HepG2 (cell line): Measurements from ENCODE around the gene CFAP119. TPM values are rescaled to one million over a fixed set of nuclear protein-coding genes. Genes with fewer than 3 reads are reported as not detected.

Source experiments
- ATF7-NPFF ChIP-seq: sonication (generic); formaldehyde crosslinking; IDR thresholded peaks from 2 replicates; pipeline ENCODE4 v1.8.1; 2023; ENCODE audit warnings: mild to moderate bottlenecking, low read depth, missing genetic modification reagents, moderate library complexity
- CENPBD1 ChIP-seq: sonication (generic); formaldehyde crosslinking; IDR thresholded peaks from 2 replicates; pipeline ENCODE4 v1.8.0; 2022; ENCODE audit warnings: missing genetic modification reagents, low read depth, mild to moderate bottlenecking, borderline replicate concordance
- DNMT1 ChIP-seq: sonication (generic); formaldehyde crosslinking; IDR thresholded peaks from 2 replicates; pipeline ENCODE4 v1.5.1; 2020; ENCODE audit warnings: mild to moderate bottlenecking, missing genetic modification reagents
- DPF2 ChIP-seq: sonication (generic); formaldehyde crosslinking; IDR thresholded peaks from 2 replicates; pipeline ENCODE4 v1.4.0; 2020; ENCODE audit warnings: mild to moderate bottlenecking, low read depth, missing genetic modification reagents, borderline replicate concordance
- GLI4 ChIP-seq: sonication (generic); formaldehyde crosslinking; IDR thresholded peaks from 2 replicates; pipeline ENCODE4 v1.5.1; 2020; ENCODE audit warnings: missing genetic modification reagents, mild to moderate bottlenecking, moderate library complexity, borderline replicate concordance
- ONECUT2 ChIP-seq: sonication (generic); formaldehyde crosslinking; IDR thresholded peaks from 2 replicates; pipeline ENCODE4 v1.4.0; 2020; ENCODE audit warnings: missing genetic modification reagents
- POLR2AphosphoS2 ChIP-seq: IDR thresholded peaks from 2 replicates; pipeline ENCODE4 v1.6.1; 2011; ENCODE audit warnings: low read depth, low read length, improper control_type of control experiment
- SOX6 ChIP-seq, 2 experiments: fragments of 450-650 bp in 1 of 2; sonication (generic) in 1 of 2; formaldehyde crosslinking in 1 of 2; IDR thresholded peaks; 2 replicates each; pipeline versions ENCODE4 v1.4.0 to v1.6.1; 2017 to 2020; ENCODE audit warnings: antibody characterized with exemption in 1 of 2, mild to moderate bottlenecking in 1 of 2, missing genetic modification reagents in 1 of 2
- ZBTB33 ChIP-seq: sonication (generic); formaldehyde crosslinking; IDR thresholded peaks from 2 replicates; pipeline ENCODE4 v1.4.0; 2020; ENCODE audit warnings: missing genetic modification reagents
- ZFP36 ChIP-seq: fragments of 150-350 bp; IDR thresholded peaks from 2 replicates; pipeline ENCODE4 v1.6.1; 2018; ENCODE audit warnings: borderline replicate concordance, low read length, low read depth; ENCODE audit not compliant: partially characterized antibody
- ZMYM3 ChIP-seq: sonication (generic); formaldehyde crosslinking; IDR thresholded peaks from 2 replicates; pipeline ENCODE4 v1.5.1; 2020; ENCODE audit warnings: mild to moderate bottlenecking, missing genetic modification reagents
- ZNF331 ChIP-seq: sonication (generic); formaldehyde crosslinking; IDR thresholded peaks from 2 replicates; pipeline ENCODE4 v1.4.0; 2020; ENCODE audit warnings: missing genetic modification reagents
- ZNF607 ChIP-seq: sonication (generic); formaldehyde crosslinking; IDR thresholded peaks from 2 replicates; pipeline ENCODE4 v1.5.1; 2020; ENCODE audit warnings: missing genetic modification reagents, mild to moderate bottlenecking, borderline replicate concordance
- ZNF644 ChIP-seq: IDR thresholded peaks from 2 replicates; pipeline ENCODE4 v1.6.1; 2016; ENCODE audit warnings: low read depth
- ZSCAN9 ChIP-seq: IDR thresholded peaks from 2 replicates; pipeline ENCODE4 v1.6.1; 2016; ENCODE audit warnings: borderline replicate concordance
- polyA plus RNA-seq, 8 experiments: library from polyadenylated mRNA; depleted of rRNA in 3 of 8; stranded (reverse) in 7 of 8; unstranded in 1 of 8; fragments of >200 nt; fragmentation: Illumina TruSeq in 4 of 8; extraction: Trizol in 4 of 8; gene quantifications; 2 replicates each; pipeline versions ENCODE4 v1.2.1 to v1.2.3, GENCODE V29; 2011 to 2016; ENCODE audit warnings: low read depth in 4 of 8, missing spikeins in 1 of 8, mixed read lengths in 1 of 8; ENCODE audit not compliant: insufficient read depth in 1 of 8
- total RNA-seq, 5 experiments: library from RNA; depleted of rRNA; stranded (reverse); fragments of >200 nt; fragmentation: Illumina TruSeq; extraction: Trizol; gene quantifications; 2 replicates each; pipeline ENCODE4 v1.2.3, GENCODE V29; 2016; ENCODE audit warnings: low read depth in 1 of 5
- TF ChIP-seq, protein P1 (sequence below): IDR thresholded peaks from 2 replicates; pipeline ENCODE4 v1.6.1; 2016; ENCODE audit warnings: control low read depth
- TF ChIP-seq, protein P2 (sequence below): sonication (generic); formaldehyde crosslinking; IDR thresholded peaks from 2 replicates; pipeline ENCODE4 v1.5.1; 2020; ENCODE audit warnings: mild to moderate bottlenecking, missing genetic modification reagents, borderline replicate concordance

Gene CFAP119
- total and polyA plus RNA-seq, 2 of the 13 experiments (the other 11 are each of a cell fraction or from before 2014, with no cell fraction given), result 6.4 TPM

GRCh38 chr16:30805370-30806169 is 43.7 kb upstream of the CFAP119 start (continued):
- TF ChIP-seq SOX6 (IDR thresholded peaks at IDR 0.05), result no peak
- TF ChIP-seq SOX6 (CRISPR knock-in tag; IDR thresholded peaks at IDR 0.05), result peak; percentile 65; the same call in 1 of the 2 replicates
- peak; percentile 47; the same call in 1 of the 2 replicates for TF ChIP-seq DPF2 (CRISPR knock-in tag)
- TF ChIP-seq ZNF607, result peak; percentile 82
- TF ChIP-seq ZSCAN9, result peak; percentile 92; the same call in 1 of the 2 replicates
- TF ChIP-seq, protein P1, sequence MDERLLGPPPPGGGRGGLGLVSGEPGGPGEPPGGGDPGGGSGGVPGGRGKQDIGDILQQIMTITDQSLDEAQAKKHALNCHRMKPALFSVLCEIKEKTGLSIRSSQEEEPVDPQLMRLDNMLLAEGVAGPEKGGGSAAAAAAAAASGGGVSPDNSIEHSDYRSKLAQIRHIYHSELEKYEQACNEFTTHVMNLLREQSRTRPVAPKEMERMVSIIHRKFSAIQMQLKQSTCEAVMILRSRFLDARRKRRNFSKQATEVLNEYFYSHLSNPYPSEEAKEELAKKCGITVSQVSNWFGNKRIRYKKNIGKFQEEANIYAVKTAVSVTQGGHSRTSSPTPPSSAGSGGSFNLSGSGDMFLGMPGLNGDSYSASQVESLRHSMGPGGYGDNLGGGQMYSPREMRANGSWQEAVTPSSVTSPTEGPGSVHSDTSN (CRISPR knock-in tag), result no peak
- TF ChIP-seq GLI4 (CRISPR knock-in tag), result no peak; the same call in 1 of the 2 replicates
- TF ChIP-seq DNMT1 (CRISPR knock-in tag), result peak; percentile 98
- TF ChIP-seq ZMYM3 (CRISPR knock-in tag), result peak; percentile 100
- TF ChIP-seq, protein P2, sequence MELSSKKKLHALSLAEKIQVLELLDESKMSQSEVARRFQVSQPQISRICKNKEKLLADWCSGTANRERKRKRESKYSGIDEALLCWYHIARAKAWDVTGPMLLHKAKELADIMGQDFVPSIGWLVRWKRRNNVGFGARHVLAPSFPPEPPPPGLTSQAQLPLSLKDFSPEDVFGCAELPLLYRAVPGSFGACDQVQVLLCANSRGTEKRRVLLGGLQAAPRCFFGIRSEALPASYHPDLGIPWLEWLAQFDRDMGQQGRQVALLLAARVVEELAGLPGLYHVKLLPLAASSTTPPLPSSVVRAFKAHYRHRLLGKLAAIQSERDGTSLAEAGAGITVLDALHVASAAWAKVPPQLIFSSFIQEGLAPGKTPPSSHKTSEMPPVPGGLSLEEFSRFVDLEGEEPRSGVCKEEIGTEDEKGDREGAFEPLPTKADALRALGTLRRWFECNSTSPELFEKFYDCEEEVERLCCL, result 0 out of 2 replicates have a peak, but pooled peaks have one; percentile 73
- no peak for TF ChIP-seq CENPBD1 (CRISPR knock-in tag)
- no peak; the same call in 1 of the 2 replicates for TF ChIP-seq ZBTB33
- TF ChIP-seq ATF7-NPFF (CRISPR knock-in tag), result peak; percentile 97
- TF ChIP-seq ZFP36, result no peak
- peak; percentile 71; the same call in 1 of the 2 replicates for TF ChIP-seq POLR2AphosphoS2
- TF ChIP-seq ONECUT2 (CRISPR knock-in tag), result no peak
- peak; percentile 94 for TF ChIP-seq ZNF331
- TF ChIP-seq ZNF644 (CRISPR knock-in tag), result 0 out of 2 replicates have a peak, but pooled peaks have one; percentile 13
